ENCODE measurements around the gene PITPNM2. TPM values are rescaled to one million over a fixed set of nuclear protein-coding genes. Genes with fewer than 3 reads are reported as not detected.

Gene PITPNM2
- 10 to 100 TPM; 15.9 to 18.5 TPM for total RNA-seq

DNA sequence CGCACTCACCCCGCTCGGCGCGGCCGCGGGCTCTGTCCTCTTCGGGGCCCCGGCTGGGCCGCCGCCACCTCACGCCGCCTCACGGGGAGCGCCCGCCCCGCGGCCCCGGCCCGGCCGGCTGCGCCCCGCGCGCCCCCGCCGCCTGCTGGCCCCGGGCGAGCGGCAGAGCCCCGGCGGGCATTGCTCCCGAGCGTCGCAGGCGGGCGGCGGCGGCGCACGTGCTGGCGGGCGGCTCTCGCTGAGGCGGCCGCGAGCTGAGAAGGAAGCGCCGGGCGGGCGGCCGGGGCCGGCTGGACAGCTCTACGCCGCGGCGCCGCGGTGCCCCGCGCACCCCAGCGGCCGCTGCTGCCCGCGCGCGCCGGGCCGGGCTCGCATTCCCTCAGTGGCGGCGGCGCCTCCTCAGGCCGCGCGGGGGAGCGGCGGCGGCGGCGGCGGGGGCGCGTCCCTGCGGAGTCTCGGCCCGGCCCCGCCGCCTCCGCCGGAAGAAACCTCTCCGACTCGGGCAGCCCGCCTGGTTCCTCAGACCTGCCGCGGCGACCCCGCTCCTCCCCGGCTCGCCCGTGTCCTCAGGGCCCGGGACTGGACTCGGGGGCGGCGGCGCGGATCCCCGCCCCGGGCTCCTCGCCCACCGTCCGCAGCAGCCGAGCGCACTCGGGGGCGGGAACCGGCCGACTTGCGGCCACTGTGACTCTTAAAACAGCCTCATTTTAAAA, at the start of gene PITPNM2:
Gene PITPNM2 (minus strand): TSS at position 347 of the 713 bp plus-strand sequence. CDS start 116,500 bp downstream, outside the sequence.
- ATAC-seq, result peak; percentile 80 to 83
- peak within 1 kb of the TSS; percentile 78 to 94 for H3K27ac Mint-ChIP-seq
- H3K36me3 Mint-ChIP-seq, result peaks cover 6 to 10% of the 10 kb centered on the region in 2 donors
- no peaks in the 10 kb centered on the region for H3K9me3 Mint-ChIP-seq
- DNase-seq (ENCODE audit: low spot score in 2 of 2), result peak; percentile 62 to 69

- ATAC-seq (peak; percentile 91 to 95), DNase-seq (ENCODE audit: low spot score in 2 of 2) (peak in 1 of 2 donors; percentile 13)
- peak overlapping the region; percentile 85 to 88 for H3K27ac Mint-ChIP-seq
- no peaks in the 10 kb centered on the region for H3K9me3 Mint-ChIP-seq
- H3K36me3 Mint-ChIP-seq, result peaks cover 7 to 43% of the 10 kb centered on the region in 2 donors
Observed at GRCh38 chr12:123200414-123200813, 49.5 kb upstream of the PITPNM2 start.

DNA sequence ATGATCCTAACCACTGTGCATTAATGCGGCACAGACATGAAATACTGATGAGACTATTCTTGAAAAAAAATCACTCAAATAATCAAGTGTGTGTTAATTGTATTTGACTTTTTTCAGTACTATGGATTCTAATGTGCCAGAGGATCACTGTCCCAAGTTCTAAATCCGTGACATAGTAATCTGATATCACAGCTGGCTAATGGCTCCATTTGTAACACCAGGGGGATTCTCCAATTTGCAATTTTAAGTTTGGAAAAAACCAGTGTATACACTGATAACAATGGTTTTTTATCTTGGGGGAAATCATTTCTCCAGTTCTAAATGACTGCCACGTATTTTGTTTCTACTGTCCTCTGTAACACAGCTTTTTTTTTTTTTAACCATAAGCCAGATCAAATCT, 49.0 kb upstream of the PITPNM2 start:
- ATAC-seq (no peak), DNase-seq (ENCODE audit: low spot score in 2 of 2) (no peak)
- peaks cover 7 to 41% of the 10 kb centered on the region in 2 donors for H3K36me3 Mint-ChIP-seq
- H3K27ac Mint-ChIP-seq, result peak overlapping the region; percentile 85 to 88
- no peaks in the 10 kb centered on the region for H3K9me3 Mint-ChIP-seq

GRCh38 chr12:123187637-123188036, 36.7 kb upstream of the PITPNM2 start:
- ATAC-seq (no peak), DNase-seq (ENCODE audit: low spot score in 2 of 2) (no peak)
- H3K36me3 Mint-ChIP-seq, result peaks cover 0 to 14% of the 10 kb centered on the region in 2 donors
- no peaks in the 10 kb centered on the region for H3K9me3 Mint-ChIP-seq
- no peak overlapping the region for H3K27ac Mint-ChIP-seq

DNA sequence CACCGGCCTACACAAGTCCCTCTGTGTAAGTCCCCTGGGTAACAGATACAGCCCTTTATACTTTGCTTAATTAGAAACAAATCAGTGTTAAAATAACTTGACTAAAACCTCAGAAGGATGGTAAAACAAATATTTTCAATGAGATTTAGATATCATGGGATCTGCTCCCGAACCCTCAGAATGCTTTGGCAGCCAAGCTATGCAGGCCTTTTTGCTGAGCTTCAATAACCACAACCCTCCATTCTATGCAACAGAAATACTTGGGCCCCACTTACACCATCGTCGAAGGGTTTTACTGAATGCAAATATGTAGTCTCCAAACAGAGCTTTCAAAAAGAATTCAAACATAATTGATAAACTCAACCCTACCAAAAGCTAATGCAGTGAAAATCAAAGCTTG, 29.3 kb upstream of the PITPNM2 start:
- DNase-seq (ENCODE audit: low spot score in 2 of 2) (no peak), ATAC-seq (no peak)
- no peaks in the 10 kb centered on the region for H3K9me3 Mint-ChIP-seq
- peaks cover 7 to 15% of the 10 kb centered on the region in 2 donors for H3K36me3 Mint-ChIP-seq
- H3K27ac Mint-ChIP-seq, result no peak overlapping the region

- H3K9me3 Mint-ChIP-seq, result no peaks in the 10 kb centered on the region
- peaks cover 0 to 6% of the 10 kb centered on the region in 2 donors for H3K36me3 Mint-ChIP-seq
- DNase-seq (ENCODE audit: low spot score in 2 of 2) (no peak), ATAC-seq (no peak)
- H3K27ac Mint-ChIP-seq, result no peak overlapping the region
Observed at GRCh38 chr12:123171967-123172366, 21.1 kb upstream of the PITPNM2 start.

GRCh38 chr12:123167329-123167728, 16.4 kb upstream of the PITPNM2 start:
- Mint-ChIP-seq H3K9me3 (no peaks in the 10 kb centered on the region), H3K36me3 (peaks cover 0 to 6% of the 10 kb centered on the region in 2 donors), H3K27ac (peak overlapping the region; percentile 28 to 75)

DNA sequence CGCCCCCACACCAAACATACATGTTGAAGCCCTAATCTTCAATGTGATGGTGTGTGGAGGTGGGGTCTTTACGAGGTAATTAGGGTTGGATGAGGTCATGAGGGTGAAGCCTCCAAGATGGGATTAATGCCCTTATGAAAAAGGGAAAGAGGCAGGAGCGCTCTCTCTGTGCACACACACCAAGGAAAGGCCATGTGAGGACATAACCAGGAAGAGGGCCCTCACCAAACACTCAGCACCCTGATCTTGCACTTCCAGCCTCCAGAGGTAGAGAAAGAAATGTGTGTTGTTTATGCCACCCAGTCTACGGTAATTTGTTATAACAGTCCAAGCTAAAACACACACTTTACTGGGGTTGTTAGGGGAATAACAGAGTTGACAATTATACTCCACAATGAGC, 14.6 kb upstream of the PITPNM2 start:
- DNase-seq (ENCODE audit: low spot score in 2 of 2), result no peak
- H3K36me3 Mint-ChIP-seq, result peaks cover 0 to 1% of the 10 kb centered on the region in 2 donors

More at GRCh38 chr12:123167329-123167728, 16.4 kb upstream of the PITPNM2 start:
- no peak for ATAC-seq
- no peak for DNase-seq (ENCODE audit: low spot score in 2 of 2)

DNA sequence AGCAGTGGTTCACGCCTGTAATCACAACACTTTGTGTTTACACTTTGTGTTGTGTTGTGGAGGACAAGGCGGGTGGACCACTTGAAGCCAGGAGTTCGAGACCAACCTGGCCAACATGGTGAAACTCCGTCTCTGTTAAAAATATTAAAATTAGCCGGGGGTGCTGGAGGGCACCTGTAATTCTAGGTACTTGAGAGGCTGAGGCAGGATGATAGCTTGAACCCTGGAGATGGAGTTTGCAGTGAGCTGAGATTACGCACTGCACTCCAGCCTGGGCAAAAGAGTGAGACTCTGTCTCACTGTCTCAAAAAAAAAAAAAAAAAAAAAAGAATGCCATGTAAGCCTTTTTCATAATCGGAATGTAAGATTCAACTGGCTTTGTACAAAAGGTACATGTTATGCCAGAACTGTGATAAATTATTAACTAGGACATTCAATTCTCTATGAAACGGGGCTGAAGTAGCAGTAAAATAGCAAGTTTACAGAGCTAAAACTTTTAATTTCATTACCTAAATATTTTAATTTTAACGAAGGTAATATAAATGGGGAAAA, 13.9 kb upstream of the PITPNM2 start:
- no peak overlapping the region for H3K27ac Mint-ChIP-seq
- H3K9me3 Mint-ChIP-seq, result no peaks in the 10 kb centered on the region
- no peak for DNase-seq (ENCODE audit: low spot score in 2 of 2)
- H3K36me3 Mint-ChIP-seq, result no peaks in the 10 kb centered on the region
- no peak for ATAC-seq

More for the DNA sequence above, 14.6 kb upstream of the PITPNM2 start:
- no peak for ATAC-seq
- H3K27ac Mint-ChIP-seq, result peak overlapping the region in 1 of 2 donors; percentile 55
- H3K9me3 Mint-ChIP-seq, result no peaks in the 10 kb centered on the region

DNA sequence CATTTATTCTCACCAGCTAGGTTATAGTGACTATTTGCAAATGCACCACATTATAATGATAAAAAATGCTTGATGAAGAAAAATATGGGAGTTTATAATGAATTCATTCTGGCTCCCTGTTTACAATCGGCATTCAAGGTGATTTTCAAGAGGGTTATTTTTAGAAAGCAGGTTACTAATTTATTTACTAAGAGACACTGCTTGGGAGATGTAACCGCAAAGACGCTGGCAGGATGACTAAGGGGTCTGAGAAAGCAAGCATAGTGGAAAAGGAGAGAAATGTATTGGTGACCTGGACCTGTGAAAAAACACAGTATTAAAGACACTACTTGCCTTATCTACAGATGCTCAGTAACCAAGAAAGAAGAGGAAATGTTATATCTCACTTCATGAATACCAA, 13.3 kb upstream of the PITPNM2 start:
- no peaks in the 10 kb centered on the region for H3K36me3 Mint-ChIP-seq
- peak in 1 of 2 donors; percentile 18 for ATAC-seq

GRCh38 chr12:123163227-123163626, 12.3 kb upstream of the PITPNM2 start:
- DNase-seq (ENCODE audit: low spot score in 2 of 2) (no peak), ATAC-seq (no peak)
- H3K27ac Mint-ChIP-seq, result no peak overlapping the region
- H3K36me3 Mint-ChIP-seq, result no peaks in the 10 kb centered on the region
- no peaks in the 10 kb centered on the region for H3K9me3 Mint-ChIP-seq

More for the DNA sequence above, 13.3 kb upstream of the PITPNM2 start:
- H3K27ac Mint-ChIP-seq, result peak overlapping the region in 1 of 2 donors; percentile 72
- DNase-seq (ENCODE audit: low spot score in 2 of 2), result no peak
- H3K9me3 Mint-ChIP-seq, result no peaks in the 10 kb centered on the region

DNA sequence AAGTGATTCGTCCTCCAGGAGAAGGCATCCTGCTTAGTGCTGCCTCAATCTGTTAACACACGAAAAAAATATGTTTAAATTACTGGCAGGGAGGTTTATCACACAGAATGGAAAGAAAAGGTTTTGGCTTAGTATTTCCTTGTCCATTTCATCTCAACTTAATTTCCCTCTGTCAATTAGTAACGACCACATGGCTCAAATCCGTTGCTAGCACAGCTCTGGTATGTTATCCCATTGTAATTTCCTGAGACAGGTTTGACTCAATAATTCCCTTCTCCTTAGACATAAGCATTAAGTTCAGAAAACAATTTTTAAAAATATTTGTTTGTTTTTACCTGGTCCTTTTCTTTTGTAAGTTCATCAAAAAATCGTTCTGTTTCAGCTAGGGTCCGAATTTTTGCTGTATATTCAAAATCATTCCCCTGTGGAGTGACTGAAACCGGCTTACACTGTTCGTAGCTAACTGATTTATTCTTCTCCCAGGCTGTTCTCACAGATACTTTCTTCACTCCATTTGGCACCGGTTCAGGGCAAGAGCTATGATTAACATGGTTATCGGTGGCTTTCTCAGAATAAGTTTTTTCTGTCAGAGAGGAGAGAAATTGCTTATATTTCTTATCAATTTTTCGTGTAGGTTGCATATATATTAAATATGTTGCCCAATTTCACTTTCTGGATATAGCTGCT, 10.1 kb upstream of the PITPNM2 start:
- DNase-seq (ENCODE audit: low spot score in 2 of 2), result no peak
- no peak overlapping the region for H3K27ac Mint-ChIP-seq
- no peaks in the 10 kb centered on the region for H3K9me3 Mint-ChIP-seq
- no peaks in the 10 kb centered on the region for H3K36me3 Mint-ChIP-seq
- ATAC-seq, result no peak

DNA sequence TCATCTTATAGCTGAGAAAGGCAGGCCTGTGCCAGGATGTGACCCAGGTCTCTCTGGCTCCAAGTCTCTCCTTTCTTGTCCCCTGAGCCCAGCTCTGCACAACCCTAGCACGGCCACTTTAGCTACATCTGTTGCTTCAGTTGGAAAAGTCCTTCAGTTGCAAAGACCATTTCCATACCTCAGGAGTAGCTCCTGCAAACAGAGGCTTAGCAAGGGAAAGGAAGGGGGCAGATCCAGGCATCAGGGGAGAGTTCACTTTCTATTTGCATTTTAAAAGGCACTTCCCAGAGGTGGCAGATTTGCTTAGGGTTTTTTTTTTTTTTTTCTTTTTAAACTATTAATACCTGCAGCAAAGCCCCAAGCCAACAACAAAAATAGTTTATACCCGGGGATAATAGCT, 3.0 kb upstream of the PITPNM2 start:
- Mint-ChIP-seq H3K27ac (peak overlapping the region in 1 of 2 donors; percentile 44), H3K36me3 (peaks cover 6 to 10% of the 10 kb centered on the region in 2 donors), H3K9me3 (no peaks in the 10 kb centered on the region)
- DNase-seq (ENCODE audit: low spot score in 2 of 2) (no peak), ATAC-seq (no peak)

GRCh38 chr12:123152833-123153232, 1.9 kb upstream of the PITPNM2 start:
- ATAC-seq, result no peak
- no peaks in the 10 kb centered on the region for H3K9me3 Mint-ChIP-seq
- no peak for DNase-seq (ENCODE audit: low spot score in 2 of 2)
- H3K36me3 Mint-ChIP-seq, result peaks cover 6 to 10% of the 10 kb centered on the region in 2 donors
- H3K27ac Mint-ChIP-seq, result no peak overlapping the region

DNA sequence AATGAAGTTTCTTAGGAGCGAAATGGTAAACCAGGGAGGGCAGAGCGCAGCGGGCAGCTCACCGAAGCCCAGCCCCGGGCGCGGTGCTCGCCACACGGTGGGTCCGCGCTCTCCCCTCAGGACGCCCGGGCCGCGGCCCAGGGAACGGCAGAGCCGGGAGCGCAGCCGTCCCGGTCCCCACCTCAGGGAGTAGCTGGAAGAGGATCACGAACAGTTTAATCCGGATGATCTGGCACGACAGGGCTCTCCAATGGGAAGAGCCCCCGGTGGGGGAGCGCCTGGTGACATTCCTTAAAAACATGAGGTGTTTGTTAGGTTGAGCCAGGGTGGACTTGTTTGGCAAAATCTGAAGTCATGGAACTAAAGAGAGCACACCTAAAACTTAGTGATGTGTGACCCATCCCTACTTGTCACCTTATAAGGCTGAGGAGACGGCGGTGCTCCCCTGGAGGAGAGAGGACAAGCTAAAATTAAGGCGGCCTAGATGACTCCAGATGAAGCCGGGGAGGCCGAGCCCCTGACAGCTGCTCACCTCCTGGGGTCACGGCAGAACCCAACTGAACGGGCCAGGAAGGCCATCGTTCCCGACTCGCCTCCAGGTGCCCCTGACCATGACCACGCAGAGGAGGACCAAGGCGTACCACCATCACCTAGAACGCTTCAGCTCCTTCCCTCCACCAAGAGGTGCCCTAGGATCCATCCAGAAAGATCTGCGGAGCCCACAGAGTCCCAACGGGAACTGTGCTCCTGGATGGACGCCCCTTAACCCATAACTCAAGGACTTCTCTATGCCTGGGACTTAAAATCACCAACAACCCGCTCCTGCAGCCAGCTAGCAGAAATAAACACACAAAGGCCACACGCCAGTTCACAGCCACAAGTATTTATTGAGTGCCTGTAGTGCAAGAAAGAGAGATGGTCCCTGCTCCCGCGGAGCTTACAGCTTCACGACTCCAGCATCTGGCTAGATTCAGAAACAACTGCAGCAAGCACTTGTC, 866 bp upstream of the PITPNM2 start:
- no peak for DNase-seq (ENCODE audit: low spot score in 2 of 2)
- Mint-ChIP-seq H3K36me3 (peaks cover 6 to 10% of the 10 kb centered on the region in 2 donors), H3K27ac (peak overlapping the region; percentile 65 to 78), H3K9me3 (no peaks in the 10 kb centered on the region)
- peak; percentile 17 to 32 for ATAC-seq

GRCh38 chr12:123150275-123150743, 581 bp downstream of the PITPNM2 start:
- ATAC-seq (peak; percentile 44 to 56), DNase-seq (ENCODE audit: low spot score in 2 of 2) (peak; percentile 34 to 69)
- H3K9me3 Mint-ChIP-seq, result no peaks in the 10 kb centered on the region
- H3K36me3 Mint-ChIP-seq, result peaks cover 6 to 10% of the 10 kb centered on the region in 2 donors
- peak overlapping the region; percentile 78 to 94 for H3K27ac Mint-ChIP-seq
